Measurements from ENCODE around the gene KAZALD1. TPM values are rescaled to one million over a fixed set of nuclear protein-coding genes. Genes with fewer than 3 reads are reported as not detected.

Gene KAZALD1
- total RNA-seq, 2 experiments from 2014 or later = 0.72 to 0.90 TPM

DNA sequence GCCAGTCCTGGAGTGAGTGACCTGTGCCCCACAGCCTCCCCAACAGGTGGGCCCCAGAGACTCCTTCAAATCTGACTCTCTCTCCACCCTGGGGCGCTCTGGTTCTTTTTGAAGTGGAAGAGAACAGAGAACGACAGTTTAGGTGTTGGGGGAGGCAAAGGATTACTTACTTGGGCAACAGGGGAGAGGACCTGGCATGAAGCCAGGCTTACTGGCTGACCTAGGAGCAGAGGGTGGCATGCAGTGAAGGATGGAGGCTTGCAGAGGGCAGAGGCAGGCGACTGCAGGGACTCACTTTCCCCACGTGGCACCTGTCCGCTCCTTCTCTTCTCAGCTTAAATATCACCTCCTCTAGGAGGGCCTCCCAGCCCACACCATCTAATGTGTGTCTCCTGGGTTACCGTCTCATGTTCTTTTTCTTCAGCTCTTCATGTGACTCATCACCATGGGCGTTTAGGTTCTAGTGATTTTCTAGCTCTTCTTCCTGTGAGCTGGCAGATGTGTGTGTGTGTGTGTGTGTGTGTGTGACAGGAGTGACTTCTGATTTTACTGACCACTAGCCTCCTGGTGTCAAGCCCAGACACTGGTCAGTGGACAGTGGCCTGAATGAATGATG lies 46.7 kb upstream of the KAZALD1 start:
- ChIA-PET CTCF (interaction anchor here (0.7 to 7.3 kb wide), 31 partner anchors 13 to 453 kb away, joined by 3 to 178 read pairs (median 5); partner anchors contain the start of genes LZTS2, MRPL43, PDZD7 and SEMA4G), POLR2A (interaction anchor here (0.9 to 2.0 kb wide), 2 partner anchors 16 to 18 kb away, joined by 4 to 9 read pairs; partner anchors contain the start of genes PDZD7 and SFXN3)
- TF ChIP-seq, protein P1, sequence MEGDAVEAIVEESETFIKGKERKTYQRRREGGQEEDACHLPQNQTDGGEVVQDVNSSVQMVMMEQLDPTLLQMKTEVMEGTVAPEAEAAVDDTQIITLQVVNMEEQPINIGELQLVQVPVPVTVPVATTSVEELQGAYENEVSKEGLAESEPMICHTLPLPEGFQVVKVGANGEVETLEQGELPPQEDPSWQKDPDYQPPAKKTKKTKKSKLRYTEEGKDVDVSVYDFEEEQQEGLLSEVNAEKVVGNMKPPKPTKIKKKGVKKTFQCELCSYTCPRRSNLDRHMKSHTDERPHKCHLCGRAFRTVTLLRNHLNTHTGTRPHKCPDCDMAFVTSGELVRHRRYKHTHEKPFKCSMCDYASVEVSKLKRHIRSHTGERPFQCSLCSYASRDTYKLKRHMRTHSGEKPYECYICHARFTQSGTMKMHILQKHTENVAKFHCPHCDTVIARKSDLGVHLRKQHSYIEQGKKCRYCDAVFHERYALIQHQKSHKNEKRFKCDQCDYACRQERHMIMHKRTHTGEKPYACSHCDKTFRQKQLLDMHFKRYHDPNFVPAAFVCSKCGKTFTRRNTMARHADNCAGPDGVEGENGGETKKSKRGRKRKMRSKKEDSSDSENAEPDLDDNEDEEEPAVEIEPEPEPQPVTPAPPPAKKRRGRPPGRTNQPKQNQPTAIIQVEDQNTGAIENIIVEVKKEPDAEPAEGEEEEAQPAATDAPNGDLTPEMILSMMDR (IDR thresholded peaks at IDR 0.05) = no peak
- Mint-ChIP-seq H3K9me3 (no peaks in the 10 kb centered on the region), H3K4me1 (ENCODE audit: low read depth) (peaks cover 31% of the 10 kb centered on the region), H3K27me3 (peaks cover 33% of the 10 kb centered on the region), H3K36me3 (ENCODE audit: low read depth) (no peaks in the 10 kb centered on the region), H3K27ac (no peak overlapping the region), H3K4me3 (no peak overlapping the region)
- intact Hi-C loops (cut with micrococcal nuclease) = no loop called here
- no peak for ATAC-seq
- DNase-seq = peak; percentile 44

DNA sequence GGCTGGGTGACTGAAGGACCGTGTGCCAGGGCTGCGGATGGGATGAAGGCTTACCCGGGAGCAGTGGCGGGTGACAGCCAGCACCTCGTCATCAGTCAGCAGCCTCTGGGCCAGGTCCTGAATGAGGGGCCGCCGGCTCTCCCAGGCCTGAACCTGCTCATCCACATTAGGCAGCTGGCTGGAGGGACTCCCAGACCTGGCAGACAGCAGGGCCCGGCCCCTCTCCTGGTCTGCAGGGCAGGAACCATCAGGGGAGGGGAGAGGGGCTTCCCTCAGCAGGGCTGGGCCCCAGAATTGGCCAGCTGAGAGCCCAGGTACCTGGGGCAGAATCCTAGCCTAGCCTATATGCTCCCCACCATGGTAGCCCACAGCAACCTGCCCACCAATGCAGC lies 46.2 kb upstream of the KAZALD1 start:
- ATAC-seq = no peak
- H3K4me3 Mint-ChIP-seq = no peak overlapping the region
- peaks cover 31% of the 10 kb centered on the region for H3K4me1 Mint-ChIP-seq (ENCODE audit: low read depth)
- intact Hi-C loops (cut with micrococcal nuclease) = no loop called here
- ChIA-PET POLR2A (interaction anchor here (2.0 kb wide), 1 partner anchor 16 kb away, joined by 9 read pairs; the partner anchor contains the start of genes PDZD7 and SFXN3), CTCF (interaction anchor here (1.0 to 7.3 kb wide), 12 partner anchors 12 to 452 kb away, joined by 3 to 178 read pairs (median 12); partner anchors contain the start of genes LZTS2, PDZD7, SEMA4G and SFXN3)
- TF ChIP-seq, protein P1 (IDR thresholded peaks at IDR 0.05) = no peak
- no peaks in the 10 kb centered on the region for H3K9me3 Mint-ChIP-seq
- H3K36me3 Mint-ChIP-seq (ENCODE audit: low read depth) = no peaks in the 10 kb centered on the region
- peaks cover 33% of the 10 kb centered on the region for H3K27me3 Mint-ChIP-seq
- DNase-seq = no peak
- H3K27ac Mint-ChIP-seq = no peak overlapping the region

DNA sequence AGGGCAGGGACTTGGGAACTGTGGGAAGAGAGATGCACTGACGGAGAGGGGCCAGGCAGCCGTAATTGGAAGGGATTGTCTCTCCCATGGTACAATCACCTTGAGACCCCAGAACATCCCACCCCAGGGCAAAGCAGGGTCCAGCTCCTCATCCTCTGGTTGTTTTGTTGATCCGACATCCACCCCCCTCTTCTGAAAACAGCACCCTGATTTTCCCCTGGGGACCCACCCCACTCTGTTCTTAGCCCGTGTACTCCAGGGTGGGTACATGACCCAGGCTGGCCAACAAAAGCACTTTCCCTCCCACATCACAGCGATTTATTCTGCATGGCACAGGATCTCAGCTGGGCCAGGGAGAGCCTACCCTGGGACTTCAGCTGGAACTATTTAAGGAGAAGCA lies 45.0 kb upstream of the KAZALD1 start:
- Mint-ChIP-seq H3K27me3 (peaks cover 39% of the 10 kb centered on the region), H3K4me3 (no peak overlapping the region), H3K4me1 (ENCODE audit: low read depth) (peaks cover 31% of the 10 kb centered on the region), H3K9me3 (no peaks in the 10 kb centered on the region), H3K36me3 (ENCODE audit: low read depth) (no peaks in the 10 kb centered on the region), H3K27ac (no peak overlapping the region)
- ATAC-seq = no peak
- ChIA-PET CTCF (interaction anchor here (0.9 to 7.3 kb wide), 10 partner anchors 11 to 274 kb away, joined by 3 to 178 read pairs (median 34); partner anchors contain the start of genes KAZALD1, LZTS2, PDZD7 and SEMA4G), POLR2A (interaction anchor here (0.6 kb wide), 1 partner anchor 24 kb away, joined by 3 read pairs; no protein-coding TSS in a partner anchor)
- TF ChIP-seq, protein P1 (IDR thresholded peaks at IDR 0.05) = no peak
- no peak for DNase-seq
- intact Hi-C loops (cut with micrococcal nuclease) = no loop called here

DNA sequence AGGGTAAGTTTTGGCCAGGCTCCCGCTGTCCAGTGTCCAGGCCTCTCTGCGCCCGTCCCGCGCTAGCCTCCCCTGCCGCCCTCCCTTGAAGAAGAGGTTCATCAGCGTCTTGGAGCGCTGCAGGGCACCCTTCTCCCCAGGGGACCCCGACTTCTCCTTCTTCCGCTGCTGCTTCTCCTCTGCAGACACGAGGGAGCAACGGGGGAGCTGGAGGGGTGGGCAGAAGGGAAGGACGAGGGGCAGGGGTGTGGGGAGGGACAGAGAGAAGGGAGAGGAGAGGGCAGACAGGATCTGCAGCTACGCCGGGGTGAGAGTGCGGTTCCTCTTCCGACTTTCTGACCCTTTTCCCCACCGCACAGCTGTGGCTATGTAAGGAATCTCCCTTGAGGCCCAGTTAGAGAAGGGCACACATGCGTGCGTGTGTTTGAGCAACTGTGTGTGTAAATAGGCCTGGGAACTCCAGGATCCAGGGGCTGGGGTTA lies 43.6 kb upstream of the KAZALD1 start:
- DNase-seq (no peak), ATAC-seq (no peak)
- no peak overlapping the region for H3K4me3 Mint-ChIP-seq
- H3K27ac Mint-ChIP-seq = no peak overlapping the region
- H3K27me3 Mint-ChIP-seq = peaks cover 42% of the 10 kb centered on the region
- intact Hi-C loops (cut with micrococcal nuclease) = loop anchor here (2.0 kb wide), 1 partner anchor 43 kb away; the partner anchor contains the start of gene KAZALD1
- H3K9me3 Mint-ChIP-seq = no peaks in the 10 kb centered on the region
- TF ChIP-seq, protein P1 (IDR thresholded peaks at IDR 0.05) = no peak
- peaks cover 24% of the 10 kb centered on the region for H3K4me1 Mint-ChIP-seq (ENCODE audit: low read depth)
- CTCF ChIA-PET = interaction anchor here (1.1 to 7.3 kb wide), 16 partner anchors 9 to 124 kb away, joined by 3 to 178 read pairs (median 15); partner anchors contain the start of genes KAZALD1, LZTS2, PDZD7 and SEMA4G
- no peaks in the 10 kb centered on the region for H3K36me3 Mint-ChIP-seq (ENCODE audit: low read depth)
- POLR2A ChIA-PET = interaction anchor here (1.2 to 1.4 kb wide), 2 partner anchors 12 to 15 kb away, joined by 3 read pairs; no protein-coding TSS in a partner anchor

All from activated CD8-positive, alpha-beta T cell treated with anti-CD3 and anti-CD28 coated beads for 36 hours (primary cell).